SK-N-SH treated with all-trans-retinoic acid at 6 μM for 48 hours (cell line): ENCODE data around the gene PCSK1.

Source experiments
- ARNTL ChIP-seq: fragments of 450-650 bp; formaldehyde crosslinking; IDR thresholded peaks from 2 replicates; pipeline ENCODE4 v1.5.0; 2020; ENCODE audit warnings: low read depth, mild to moderate bottlenecking, moderate library complexity, borderline replicate concordance
- CSDC2 ChIP-seq: fragments of 250-450 bp; sonication (Bioruptor Pico); IDR thresholded peaks from 2 replicates; pipeline ENCODE4 v1.5.0; 2020; ENCODE audit warnings: mild to moderate bottlenecking, moderate library complexity
- CSRNP3 ChIP-seq: fragments of 250-450 bp; sonication (Bioruptor Pico); IDR thresholded peaks from 2 replicates; pipeline ENCODE4 v1.5.1; 2021; ENCODE audit warnings: mild to moderate bottlenecking, moderate library complexity
- ESRRG ChIP-seq: fragments of 250-450 bp; sonication (Bioruptor Pico); IDR thresholded peaks from 2 replicates; pipeline ENCODE4 v1.6.1; 2021; ENCODE audit warnings: mild to moderate bottlenecking
- ISL1 ChIP-seq: fragments of 250-450 bp; sonication (Bioruptor Pico); IDR thresholded peaks from 2 replicates; pipeline ENCODE4 v2.1.2; 2022; ENCODE audit warnings: mild to moderate bottlenecking, moderate library complexity
- OSR1 ChIP-seq: fragments of 250-450 bp; sonication (Bioruptor Pico); IDR thresholded peaks from 2 replicates; pipeline ENCODE4 v1.8.0; 2022; ENCODE audit warnings: moderate library complexity, mild to moderate bottlenecking, inconsistent platforms
- PATZ1 ChIP-seq: fragments of 250-450 bp; sonication (Bioruptor Pico); IDR thresholded peaks from 2 replicates; pipeline ENCODE4 v1.8.0; 2020; ENCODE audit warnings: mild to moderate bottlenecking, moderate library complexity, borderline replicate concordance
- POU6F1 ChIP-seq: fragments of 250-450 bp; sonication (Bioruptor Pico); IDR thresholded peaks from 2 replicates; pipeline ENCODE4 v1.8.0; 2021; ENCODE audit warnings: low read depth, mild to moderate bottlenecking, moderate library complexity, borderline replicate concordance
- SNAI2 ChIP-seq: fragments of 250-450 bp; sonication (Bioruptor Pico); IDR thresholded peaks from 2 replicates; pipeline ENCODE4 v1.5.0; 2020; ENCODE audit warnings: mild to moderate bottlenecking, moderate library complexity
- ZFP30 ChIP-seq: fragments of 450-650 bp; formaldehyde crosslinking; IDR thresholded peaks from 2 replicates; pipeline ENCODE4 v1.5.0; 2022; ENCODE audit warnings: mild to moderate bottlenecking, moderate library complexity
- ZNF565 ChIP-seq: fragments of 450-650 bp; formaldehyde crosslinking; conservative IDR thresholded peaks from 2 replicates; pipeline ENCODE4 v1.5.0; 2020; ENCODE audit warnings: low read depth, mild to moderate bottlenecking, moderate library complexity

GRCh38 chr5:96388176-96388575, 44.9 kb downstream of the PCSK1 start:
- TF ChIP-seq ESRRG (CRISPR knock-in tag) (no peak), ARNTL (CRISPR knock-in tag) (no peak), ISL1 (CRISPR knock-in tag) (no peak), PATZ1 (CRISPR knock-in tag) (no peak), ZFP30 (no peak), CSRNP3 (CRISPR knock-in tag) (no peak), POU6F1 (no peak), CSDC2 (no peak), SNAI2 (no peak), OSR1 (CRISPR knock-in tag) (no peak), ZNF565 (CRISPR knock-in tag) (no peak)
